ENCODE measurements around the gene SYNCRIP.
"Not testable (repeated sequence)": the region's sequence is repeated elsewhere in the genome, so short reads cannot be mapped to it uniquely, and the experiment has no call there.

SYNCRIP gene

GRCh38 chr6:85593438-85594196 is 49.1 kb downstream of the SYNCRIP start, which contains the start of gene SNX14:
Gene SNX14, minus strand, starts transcription at chr6:85593858. Its CDS starts 140 bp downstream, at chr6:85593718.
- peak; percentile 91 for DNase-seq

GRCh38 chr6:85592033-85592432 is 50.7 kb downstream of the SYNCRIP start:
- DNase-seq = no peak

DNA sequence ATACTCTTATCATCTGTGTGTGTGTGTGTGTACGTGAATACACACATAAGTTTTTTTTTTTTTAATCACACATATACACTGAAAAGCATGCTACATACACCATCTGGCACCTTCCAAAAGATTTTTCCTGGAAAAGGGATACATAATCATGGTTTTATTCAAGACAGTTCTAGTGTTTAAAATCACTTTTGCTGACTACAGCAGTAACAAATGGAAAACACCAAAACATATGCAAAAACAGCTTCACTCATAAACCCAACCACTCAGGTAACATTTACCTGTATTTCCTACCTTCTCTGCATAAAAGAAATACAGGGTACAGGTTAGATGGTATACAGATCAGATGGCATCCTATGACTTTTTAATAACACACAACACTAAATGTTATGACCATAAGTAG is 51.5 kb downstream of the SYNCRIP start:
- no peak for DNase-seq

DNA sequence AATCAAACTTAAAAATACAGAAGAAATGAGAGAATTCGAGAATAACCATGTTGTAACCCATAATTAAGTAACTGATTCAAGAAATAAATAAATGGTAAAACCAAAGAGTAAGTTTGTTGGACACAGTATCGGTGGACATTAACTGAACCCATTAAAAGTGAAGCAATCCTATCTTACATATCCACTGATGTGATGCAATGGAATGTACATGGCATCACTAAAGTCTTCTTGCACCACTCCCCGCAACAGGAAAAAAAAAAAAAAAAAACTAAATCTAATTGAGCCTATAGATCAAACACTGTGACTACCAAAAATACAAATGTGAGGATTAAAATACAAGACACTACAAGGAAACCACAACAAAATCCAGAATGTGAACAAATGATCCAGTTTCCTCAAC is 56.9 kb downstream of the SYNCRIP start:
- DNase-seq = no peak

DNA sequence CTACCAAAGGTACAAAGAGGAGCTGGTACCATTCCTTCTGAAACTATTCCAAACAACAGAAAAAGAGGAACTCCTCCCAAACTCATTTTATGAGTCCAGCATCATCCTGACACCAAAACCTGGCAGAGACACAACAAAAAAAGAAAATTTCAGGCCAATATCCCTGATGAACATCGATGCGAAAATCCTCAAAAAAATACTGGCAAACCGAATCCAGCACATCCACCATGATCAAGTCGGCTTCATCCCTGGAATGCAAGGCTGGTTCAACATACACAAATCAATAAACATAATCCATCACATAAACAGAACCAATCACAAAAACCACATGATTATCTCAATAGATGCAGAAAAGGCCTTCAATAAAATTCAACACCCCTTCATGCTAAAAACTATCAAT is 59.9 kb downstream of the SYNCRIP start:
- not testable (repeated sequence) for DNase-seq

GRCh38 chr6:85581572-85581971 is 61.1 kb downstream of the SYNCRIP start:
- DNase-seq = no peak

DNA sequence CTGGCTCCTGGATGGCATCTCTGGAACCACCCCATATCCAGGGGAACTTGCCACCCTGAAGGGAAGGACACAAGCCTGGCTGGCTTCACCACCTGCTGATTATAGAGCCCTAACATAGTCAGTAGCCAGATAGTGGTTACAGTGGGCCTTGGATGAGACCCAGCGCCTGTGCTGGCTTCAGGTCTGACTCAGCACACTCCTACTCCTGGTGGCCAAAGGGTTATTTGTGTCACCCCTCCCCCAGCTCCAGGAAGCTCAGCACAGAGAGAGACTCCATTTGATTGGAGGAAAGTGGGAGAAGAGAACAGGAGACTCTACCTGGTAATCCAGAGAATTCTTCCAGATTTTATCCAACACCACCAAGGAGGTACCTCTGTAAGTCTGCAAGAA is 61.8 kb downstream of the SYNCRIP start:
- DNase-seq = no peak

DNA sequence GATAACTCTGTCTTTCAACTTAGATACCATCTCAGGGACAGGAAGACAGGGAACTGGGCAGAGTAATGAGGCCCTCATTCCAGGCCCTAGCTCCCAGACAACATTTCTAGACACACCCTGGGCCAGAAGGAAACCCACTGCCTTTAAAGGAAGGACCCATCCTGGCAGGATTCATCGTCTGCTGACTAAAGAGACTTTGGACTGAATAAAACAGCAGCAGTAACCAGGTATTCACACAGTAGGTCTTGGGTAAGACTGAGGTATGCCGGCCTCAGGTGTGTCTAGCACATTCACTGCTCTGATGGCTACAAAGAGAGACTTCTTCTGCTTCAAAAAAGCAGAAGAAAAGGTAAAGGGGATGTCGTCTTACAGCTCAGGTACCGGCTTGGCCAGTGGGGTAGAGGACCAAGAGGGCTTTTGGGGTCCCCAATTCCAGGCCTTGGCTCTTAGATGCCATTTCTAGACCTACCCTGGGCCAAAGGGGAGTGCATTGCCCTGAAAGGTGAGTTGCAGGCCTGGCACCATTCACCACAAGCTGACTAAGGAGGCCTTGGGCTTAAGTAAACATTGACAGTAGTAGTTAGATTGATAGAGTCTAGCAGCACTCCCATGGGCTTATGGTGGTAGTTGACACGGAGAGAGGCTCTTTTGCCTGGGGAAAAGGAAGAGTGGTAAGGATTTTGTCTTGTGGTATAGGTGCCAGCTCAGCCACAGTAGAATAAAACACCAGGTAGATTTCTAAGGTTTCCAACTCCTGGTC is 62.4 kb downstream of the SYNCRIP start:
- DNase-seq = no peak

DNA sequence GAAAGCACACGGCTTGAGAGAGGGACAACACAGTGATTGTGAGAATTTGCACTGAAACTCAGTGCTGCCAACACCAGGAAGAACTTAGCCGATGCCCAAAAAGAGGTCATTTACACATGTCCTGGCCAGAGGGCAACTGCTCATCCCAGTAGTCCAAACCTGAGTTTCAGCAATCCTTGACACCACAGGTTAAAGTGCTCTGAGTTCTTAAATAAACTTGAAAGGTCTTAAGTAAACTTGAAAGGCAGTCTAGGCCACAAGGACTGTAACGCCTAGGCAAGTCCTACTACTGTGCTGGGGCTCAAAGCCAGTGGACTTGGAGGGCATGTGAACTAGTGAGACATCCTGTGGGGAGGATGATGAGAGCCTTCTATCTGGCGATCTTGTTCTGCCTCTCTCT is 63.1 kb downstream of the SYNCRIP start:
- DNase-seq = no peak

GRCh38 chr6:85576476-85576875 is 66.2 kb downstream of the SYNCRIP start:
- no peak for DNase-seq

- DNase-seq = no peak
Measured at GRCh38 chr6:85574932-85575598, 67.6 kb downstream of the SYNCRIP start.

GRCh38 chr6:85569323-85569722 is 73.4 kb downstream of the SYNCRIP start:
- DNase-seq = no peak

DNA sequence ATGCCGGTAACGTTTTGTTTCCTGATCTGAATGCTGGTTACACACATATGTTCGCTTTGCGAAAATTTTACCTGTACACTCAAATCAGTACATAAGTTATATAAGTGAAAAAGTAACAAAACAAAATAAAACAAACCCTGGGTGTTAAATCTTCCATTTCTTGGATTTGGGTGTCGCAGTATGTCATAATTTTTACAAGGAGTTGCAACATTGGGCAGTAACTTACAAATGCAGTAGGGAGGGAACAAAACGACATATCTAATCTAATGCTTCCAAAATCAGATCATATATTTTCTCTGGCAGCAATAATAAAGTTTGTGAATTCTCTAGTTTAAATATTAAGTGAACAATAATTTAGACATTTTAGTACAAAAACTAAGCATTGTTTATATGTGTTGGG is 74.3 kb downstream of the SYNCRIP start:
- DNase-seq = no peak

- DNase-seq = no peak
Measured at GRCh38 chr6:85565736-85566135, 77.0 kb downstream of the SYNCRIP start.

- not testable (repeated sequence) for DNase-seq
Measured at GRCh38 chr6:85564223-85564622, 78.5 kb downstream of the SYNCRIP start.
